ENCODE measurements around the gene FKBP1A.

Gene FKBP1A

DNA sequence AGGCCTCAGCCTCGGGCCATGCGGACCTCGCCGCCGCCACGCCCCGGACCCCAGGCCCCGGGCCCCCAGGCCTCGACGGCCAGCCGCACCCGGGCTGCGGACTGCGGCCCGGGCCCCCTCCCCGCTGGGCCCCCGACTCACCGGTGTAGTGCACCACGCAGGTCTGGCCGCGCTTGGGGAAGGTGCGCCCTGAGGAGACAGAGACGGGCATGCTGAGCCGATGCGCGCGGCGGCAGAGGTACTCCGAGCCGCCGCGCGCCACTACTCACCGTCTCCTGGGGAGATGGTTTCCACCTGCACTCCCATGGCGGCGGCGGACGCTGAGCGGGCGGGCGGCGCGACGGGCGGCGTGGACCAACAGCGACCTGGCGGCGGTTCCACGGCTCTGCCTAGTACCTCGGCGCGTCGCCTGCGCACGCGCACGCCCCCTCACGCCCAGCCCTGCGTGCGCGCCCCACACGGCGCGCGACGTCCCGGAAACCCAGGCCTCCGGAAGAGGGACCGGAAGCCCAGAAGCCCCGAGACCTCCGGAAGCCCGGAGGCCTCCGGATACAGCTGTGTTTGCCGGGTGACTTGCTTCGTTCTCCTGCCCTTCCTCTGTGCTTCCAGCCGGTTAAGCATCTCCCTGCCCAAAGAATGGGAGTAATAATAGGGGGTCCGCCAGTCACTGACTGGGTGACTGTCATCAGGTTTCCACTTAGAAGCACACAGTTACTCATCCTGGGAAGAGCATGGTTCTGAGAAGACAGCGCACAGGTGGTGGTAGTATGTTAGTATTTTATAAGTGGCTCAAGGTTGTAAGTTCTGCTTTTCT is at the start of gene FKBP1A:
Gene FKBP1A, minus strand, starts transcription at position 362 of the 814 bp plus-strand sequence. Its CDS starts 56 bp downstream, at position 306.
- peak; percentile 78 for DNase-seq

DNA sequence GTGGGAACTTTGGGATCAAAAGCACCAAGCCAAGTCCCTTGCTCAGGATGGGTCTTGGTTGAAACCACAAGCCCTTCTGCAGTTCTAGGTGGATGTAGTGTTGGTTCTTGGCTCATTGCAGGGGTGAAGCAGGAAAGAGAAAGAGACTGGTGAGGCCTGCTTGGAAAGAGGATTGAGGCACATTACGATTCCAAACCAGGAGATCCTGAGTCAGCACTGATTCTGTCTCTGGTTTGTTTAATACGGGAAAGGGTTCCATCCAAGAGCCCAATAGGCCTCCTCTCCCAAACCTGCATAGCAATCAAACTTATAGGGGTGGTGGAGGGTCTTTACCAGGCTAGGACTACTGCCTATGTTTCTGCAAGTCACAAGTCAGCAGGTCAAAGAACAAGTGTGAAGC is 49.5 kb upstream of the FKBP1A start:
- no peak for DNase-seq

DNA sequence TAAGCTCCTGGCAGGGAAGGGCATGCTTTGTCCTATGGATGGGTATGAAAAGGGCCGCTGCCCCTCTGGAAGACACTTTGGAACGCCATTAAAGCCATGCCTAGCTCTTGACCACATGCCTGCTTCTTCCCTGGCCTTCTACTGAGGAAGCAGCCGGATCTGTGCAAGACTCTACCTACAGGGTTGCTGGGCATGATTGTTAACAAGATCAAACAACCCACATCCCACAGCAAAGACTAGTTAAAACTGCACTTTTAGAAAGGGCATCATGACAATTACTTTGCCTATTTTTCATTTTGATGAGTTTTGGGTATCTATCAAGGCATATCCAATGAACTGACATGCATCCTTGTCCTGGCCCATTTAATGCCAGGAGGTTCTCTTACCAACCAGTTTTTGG is 48.3 kb upstream of the FKBP1A start:
- no peak for DNase-seq

DNA sequence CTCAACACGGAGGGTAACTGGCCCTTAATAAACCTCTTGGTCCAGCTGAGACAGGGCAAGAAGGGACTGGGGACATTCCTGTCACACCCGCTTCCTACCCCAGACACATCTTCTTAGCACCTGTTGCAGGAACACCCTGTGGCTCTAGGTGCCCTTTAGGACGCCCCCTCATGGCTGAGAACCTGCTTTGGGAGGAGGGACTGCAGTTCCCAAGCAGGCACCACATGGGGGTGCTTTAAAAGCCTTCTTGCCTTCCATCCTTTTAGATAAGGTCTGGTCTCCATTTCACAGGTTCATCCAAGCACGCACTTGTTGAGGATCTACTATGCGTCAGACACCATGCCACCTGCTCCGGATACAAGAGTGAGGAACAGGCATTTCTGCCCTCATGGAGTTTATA is 47.2 kb upstream of the FKBP1A start:
- DNase-seq: no peak

DNA sequence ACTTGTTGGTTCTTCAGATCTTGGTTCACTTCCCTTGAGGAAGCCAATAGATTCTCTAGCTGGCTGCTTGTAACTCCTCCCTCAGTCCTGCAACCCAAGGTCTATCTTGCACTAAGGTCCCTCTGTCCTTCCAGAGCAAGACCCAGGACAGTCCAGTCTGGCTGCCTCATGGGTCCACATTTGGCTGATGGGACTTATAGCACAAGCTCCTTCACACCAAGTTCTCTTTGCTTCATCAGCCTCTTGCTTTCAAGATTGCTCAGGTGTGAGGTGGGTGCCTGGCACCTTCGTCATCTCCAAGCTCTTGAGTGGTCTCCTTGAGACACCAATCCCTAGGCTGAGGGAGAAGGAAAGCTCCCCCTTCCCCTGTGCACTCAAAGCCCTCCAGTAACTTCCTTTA is 45.5 kb upstream of the FKBP1A start:
- no peak for DNase-seq

DNA sequence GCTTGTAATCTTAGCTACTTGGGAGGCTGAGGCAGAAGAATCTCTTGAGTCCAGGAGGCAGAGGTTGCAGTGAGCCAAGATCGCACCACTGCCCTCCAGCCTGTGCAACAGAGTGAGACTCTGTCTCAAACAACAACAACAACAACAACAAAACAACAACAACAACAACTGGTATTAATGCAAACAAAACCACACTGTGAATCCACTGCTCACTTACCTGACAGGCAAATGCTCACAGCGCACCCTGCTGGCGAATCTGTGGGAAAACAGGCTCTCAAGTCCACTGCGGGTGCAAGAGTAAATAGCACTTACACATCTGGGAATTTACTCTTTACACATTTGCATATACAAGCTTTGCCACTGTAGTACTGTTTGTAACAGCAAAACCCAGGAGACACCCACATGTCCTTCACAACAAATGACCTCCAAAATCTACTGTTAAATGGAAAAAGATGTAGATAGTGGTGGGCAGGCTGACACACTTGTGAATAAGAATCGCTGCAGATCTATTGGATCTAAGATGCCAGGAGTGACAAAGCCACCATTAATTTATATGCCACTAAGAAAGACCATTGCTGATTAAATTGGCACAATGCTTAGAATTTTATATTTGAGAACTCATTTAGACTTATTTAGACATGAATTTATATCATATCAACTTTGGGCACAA is 44.5 kb upstream of the FKBP1A start:
- DNase-seq: peak; percentile 29

DNA sequence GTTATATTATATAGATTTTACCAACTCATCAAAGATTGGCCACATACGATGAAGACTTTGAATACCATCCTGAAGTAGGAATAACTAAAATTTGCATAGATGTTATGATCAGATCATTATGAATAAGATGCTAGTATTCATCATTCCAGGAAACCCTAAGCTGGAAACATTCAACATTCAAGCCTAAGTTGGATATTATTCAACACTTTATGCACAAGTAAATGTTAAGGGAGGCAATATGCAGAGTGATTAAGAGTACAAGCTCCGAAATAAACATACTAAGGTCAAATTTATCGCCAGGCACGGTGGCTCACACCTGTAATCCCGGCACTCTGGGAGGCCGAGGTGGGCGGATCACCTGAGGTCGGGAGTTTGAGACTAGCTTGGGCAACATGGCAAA is 43.4 kb upstream of the FKBP1A start:
- DNase-seq: no peak

DNA sequence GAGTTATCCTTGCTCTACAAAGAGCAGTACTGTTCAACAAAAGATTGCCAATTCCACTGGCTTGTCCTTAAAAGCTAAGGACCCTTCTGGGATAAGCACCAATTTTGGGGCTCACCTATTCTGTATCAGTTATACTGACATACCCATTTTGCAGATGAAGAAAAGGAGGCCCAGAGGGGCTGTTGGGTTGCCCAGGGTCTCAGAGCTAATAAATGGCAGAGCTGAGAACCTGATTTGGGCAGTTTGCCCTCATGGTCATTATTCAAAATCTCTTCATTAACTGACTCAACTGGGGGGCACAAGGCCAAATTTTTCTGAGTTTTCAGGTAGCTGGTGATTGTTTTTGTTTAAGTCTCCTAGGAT is 42.5 kb upstream of the FKBP1A start:
- no peak for DNase-seq

DNA sequence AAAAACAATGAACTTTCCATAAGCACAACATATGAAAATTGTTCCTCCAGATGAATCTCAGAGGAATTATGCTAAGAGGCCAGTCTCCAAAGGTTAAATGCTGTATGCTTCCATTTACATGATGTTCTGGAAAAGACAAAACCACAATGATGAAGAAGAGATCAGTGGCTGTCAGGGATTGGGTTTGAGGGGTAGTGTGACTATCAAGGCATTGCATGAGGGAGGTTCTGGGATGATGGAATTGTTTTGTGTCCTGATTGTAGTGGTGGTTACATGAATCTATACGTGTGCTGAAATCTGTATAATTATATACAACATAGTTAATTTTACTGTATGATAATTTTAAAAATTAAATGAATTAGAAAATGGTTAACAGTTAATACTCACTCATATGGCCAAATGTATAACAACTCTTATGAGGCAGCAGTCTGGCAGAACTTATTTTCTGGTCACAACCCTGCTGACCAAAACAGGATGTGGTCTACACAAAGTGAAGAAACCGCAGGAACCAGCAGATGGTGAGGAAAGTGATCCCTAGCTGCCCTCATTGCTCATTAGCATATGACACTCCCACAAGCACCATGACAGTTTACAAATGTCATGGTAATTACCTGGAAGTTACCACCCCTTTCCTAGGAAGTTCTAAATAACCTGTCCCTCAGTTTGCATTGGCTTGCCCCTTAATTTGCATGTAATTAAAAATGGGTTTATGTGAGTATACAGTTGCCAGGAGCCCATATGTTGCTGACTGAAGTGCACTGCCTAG is 41.9 kb upstream of the FKBP1A start:
- DNase-seq: no peak

DNA sequence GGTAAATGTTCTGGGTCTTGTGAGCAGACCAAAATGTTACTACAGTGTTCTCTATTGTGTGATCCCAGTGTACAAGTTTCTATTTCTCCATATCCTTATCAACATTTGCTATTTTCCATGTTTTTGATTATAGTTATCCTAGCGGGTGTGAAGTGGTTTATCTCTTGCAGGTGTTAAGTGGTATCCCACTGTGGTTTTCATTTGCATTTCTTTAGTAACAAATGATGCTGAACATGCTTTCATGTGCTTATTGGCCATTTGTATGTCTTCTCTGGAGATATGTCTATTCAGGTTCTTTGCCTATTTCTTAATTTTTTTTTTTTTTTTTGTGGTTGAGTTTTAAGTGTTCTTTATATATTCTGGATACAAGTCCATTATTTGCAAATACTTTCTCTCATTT is 38.3 kb upstream of the FKBP1A start:
- no peak for DNase-seq

DNA sequence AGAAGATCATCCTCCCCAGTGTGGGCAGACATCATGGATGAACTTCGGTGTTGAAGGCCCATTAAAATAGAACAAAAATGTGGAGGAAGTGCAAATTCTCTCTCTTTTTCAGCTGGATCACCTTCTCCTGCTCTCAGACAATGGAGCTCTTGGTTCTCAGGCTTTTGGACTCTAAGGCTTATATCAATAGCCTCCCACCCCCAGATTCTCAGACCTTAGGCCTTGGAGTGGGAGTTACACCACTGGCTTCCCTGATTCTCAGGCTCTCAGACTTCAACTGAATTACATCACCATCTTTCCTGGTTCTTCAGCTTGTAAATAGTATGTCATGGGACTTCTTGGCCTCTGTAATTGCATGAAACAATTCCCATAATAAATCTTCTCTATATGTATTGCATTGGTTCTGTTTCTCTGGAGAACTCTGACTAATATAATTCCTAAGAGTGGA is 37.2 kb upstream of the FKBP1A start:
- DNase-seq: no peak

DNA sequence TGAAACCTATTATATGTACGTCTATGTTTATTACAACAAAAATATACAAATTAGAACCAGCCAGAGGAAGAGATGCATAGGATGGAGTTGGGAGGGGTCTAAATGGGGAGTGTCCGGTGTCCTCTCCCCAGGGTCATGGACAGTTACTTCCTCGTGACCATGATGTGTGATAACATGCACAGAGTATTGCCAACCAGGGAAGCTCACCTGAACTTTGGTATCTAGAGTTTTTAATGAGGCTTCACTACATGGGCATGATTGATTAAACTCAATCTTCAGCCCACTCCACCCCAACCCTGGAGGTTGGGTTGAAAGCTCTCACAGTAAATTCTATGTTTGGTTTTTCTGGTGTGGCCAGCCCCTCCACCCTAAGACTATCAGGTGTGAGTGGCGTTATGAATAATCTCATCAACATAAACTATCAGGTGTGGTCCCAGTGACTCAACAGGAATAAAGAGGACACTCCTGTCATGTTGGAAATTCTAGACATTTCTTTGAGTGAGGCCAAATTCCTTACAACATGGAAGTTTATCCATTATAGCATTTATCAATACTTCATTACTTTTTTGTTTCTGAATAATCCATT is 36.4 kb upstream of the FKBP1A start:
- no peak for DNase-seq

DNA sequence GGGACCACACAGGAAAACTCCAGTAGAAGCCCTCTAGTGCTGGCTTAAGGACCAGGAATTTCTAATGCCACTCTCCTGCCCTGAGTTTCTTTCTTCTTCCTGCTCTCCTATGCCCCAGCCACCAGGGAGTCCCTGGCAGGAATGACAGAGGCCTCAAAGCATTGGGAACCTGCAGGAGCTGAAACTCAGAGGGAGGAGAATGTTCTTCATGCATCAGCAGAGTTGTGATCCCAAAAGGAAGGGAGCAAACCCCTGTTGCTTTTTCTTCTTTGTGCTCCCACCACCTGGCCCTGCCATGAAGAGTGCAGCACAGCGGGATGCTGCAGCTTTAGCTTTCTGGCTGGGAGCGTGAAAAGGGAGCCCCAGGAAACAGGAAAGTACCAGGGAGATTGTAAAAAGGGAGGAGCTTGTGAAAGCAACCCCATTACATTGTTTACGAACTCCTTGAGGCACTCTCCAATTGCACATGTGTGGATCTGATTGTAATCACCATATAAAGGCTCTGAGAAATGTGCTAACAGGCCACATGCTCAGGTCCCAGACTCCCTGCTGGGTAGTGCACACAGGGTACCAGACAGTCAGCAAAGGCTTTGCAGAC is 34.7 kb upstream of the FKBP1A start:
- peak; percentile 98 for DNase-seq

DNA sequence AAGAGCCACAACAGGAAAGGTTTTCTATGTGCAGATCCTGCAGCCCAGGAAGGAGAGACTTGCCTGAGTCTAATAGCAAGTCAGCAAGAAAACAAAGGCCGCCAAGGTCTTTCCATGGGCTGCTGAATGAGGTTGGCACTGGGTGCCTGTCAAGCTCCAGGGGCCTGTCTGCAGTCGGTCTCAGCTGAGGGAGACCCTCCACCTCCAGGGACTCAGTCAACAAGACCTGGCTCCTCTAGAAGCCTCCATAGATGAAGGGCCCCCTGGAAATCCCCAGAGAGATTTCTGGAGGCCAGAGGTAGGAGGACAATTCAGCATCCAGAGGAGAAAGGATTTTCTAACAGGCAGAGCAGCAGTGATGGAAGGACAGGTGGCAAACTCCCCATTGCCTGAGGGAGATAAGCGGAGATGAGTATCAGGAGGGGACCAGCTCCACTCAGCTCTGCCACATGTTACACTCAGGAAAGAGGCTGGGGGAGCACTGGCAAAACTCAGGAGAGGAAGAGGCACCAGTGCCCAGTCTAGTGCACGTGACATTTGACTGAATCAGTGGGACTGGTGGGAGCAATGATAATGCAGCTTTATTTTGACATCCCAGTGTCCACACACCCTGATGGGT is 33.5 kb upstream of the FKBP1A start:
- DNase-seq: no peak

DNA sequence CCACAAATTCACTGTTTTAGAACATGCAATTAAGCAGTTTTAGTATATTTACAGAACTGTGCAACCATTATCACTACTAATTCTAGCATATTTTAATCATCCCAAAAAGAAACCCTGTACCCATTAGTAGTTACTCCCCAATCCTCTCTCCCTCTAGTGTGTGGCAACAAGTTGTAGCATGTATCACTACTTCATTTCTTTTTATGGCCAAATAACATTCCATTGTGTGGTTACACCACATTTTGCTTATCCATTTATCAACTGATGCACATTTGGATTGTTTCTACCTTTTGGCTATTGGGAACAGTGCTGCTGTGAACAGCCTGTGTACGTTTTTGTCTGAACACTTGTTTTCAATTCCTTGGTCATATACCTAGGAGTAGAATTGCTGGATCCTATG is 31.5 kb upstream of the FKBP1A start:
- DNase-seq: no peak

DNA sequence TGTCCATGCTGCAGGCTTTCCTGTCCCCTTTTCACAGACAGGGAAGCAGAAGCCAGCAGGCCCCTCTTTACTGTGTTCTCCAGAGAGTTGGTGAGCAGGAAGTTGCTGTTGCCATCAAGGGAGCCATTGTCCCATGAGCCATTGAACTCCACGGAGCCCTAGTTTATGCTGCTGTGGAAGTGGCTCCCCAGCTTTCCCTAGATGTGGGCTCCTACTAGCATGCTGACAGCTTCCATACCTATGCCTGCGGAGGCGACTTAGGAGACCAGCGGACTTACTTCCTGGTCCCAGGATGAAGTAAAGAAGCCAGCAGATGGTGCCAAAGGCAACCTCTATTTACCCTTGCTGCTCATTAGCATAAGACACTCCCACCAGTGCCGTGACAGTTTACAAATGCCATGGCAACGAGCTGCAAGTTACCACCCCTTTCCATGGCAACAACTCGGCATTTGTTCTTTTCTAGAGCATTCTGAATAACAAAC is 30.8 kb upstream of the FKBP1A start:
- no peak for DNase-seq

DNA sequence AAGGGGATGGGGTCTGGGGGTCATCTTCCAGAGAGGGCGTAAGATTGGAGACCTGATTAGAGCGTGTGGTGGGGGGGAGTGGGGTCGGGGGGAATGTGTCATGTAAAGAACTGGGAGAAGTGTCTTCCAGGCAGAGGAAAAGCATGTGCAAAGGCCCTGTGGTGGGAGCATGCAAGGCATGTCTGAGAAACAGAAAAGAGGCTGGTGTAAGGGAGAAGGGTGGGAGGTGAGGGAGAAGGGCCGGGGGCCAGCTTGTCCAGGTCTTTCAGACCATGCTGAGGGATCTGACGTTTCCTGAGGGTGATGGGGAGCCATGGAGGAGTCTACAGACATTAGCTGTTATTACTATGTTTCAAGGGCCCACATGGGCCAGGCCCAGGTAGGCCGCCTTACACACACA is 30.4 kb upstream of the FKBP1A start:
- no peak for DNase-seq

DNA sequence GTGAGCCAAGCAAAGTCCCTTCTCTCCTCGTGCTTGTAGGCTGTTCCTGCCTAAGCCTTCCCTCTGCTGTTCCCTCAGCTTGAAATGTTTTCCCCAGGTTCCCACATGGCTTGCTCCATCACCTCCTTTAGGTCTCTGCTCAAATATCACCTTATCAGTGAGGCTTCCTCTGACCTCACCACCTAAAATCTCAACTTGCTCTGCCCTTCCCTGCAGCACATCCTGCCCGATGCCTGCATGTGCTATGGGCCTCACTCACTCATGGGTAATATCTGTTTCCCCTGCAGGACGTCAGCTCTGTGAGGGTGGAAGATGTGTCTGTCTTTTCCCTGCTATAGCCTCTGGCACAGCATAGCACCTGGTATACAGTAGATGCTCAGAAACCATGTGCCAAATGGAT is 29.9 kb upstream of the FKBP1A start:
- DNase-seq: no peak

DNA sequence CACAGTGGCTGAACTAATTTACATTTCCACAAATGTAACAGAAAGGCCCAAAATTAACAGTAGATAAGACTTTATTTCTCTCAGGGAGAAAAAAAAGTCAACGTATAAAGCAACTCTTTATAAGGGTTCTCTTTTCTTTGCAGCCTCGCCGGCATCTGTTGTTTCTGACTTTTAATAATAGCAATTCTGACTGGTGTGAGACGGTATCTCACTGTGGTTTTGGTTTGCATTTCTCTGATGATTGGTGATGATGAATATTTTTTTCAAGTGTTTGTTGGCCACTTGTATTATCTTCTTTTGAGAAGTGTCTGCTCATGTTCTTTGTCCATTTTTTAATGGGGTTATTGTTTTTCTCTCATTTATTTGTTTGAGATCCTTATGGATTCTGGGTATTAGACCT is 27.2 kb upstream of the FKBP1A start:
- no peak for DNase-seq

DNA sequence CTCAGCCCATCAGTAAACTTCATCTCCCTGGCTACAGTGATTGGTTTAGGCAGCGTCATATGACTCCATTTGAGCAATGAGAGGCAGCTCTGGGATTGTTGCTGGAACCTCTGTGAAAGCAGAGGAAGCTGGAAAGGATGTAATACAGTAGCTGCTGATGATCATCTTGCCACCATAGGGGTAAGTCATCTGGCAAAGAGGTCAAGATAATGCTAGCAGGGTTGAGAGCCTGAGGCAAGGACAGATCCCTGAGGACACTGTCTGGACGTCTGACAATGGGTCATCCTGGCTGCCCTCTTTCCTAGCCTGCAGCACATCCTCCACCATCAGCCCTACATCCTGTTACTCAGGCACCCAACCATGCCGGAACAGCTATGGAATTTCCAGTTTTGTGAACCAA is 25.5 kb upstream of the FKBP1A start:
- no peak for DNase-seq

DNA sequence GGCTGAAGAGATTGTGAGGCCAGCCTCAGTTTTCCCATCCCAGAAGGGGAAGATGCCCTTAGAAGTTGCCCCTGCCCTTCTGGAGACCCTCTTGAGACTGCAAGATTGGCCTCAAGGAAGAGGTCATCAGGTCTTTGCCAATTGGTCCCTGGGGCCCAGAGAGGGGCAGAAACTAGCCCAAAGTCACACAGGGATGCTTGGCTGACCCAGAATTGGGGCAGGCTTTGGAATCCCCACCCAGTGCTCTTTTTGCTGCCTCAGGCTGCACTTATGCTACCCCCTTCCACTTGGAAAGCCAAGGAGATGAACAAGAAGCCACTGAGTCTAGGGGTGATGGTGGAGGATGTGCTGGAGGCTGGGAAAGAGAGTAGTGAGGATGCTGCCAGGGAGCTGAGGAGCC is 24.9 kb upstream of the FKBP1A start:
- no peak for DNase-seq

DNA sequence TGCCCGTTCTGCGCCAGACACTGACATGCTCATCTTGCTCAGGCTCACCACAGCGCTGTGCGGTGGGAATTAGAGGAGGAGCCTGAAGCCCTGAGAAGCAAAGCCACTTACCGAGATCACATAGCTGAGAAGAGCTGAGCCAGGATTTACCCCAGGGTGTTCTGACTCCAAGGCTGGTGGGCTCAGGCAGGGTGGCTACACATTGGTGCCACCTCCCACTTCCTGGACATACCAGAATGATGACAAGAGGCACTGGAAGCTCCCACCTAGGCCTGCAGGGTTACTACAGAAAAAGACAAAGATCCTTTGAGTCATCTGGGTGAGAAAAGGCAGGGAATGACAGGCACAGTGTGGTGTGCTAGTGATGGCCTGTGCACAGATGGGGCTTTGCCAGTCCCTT is 24.4 kb upstream of the FKBP1A start:
- DNase-seq: no peak
